8988T (cell line): ENCODE measurements around the gene PAWR.

Experiments
- DNase-seq: peaks from one replicate; pipeline ENCODE4 v3.0.0; 2011

The PAWR gene, protein sequence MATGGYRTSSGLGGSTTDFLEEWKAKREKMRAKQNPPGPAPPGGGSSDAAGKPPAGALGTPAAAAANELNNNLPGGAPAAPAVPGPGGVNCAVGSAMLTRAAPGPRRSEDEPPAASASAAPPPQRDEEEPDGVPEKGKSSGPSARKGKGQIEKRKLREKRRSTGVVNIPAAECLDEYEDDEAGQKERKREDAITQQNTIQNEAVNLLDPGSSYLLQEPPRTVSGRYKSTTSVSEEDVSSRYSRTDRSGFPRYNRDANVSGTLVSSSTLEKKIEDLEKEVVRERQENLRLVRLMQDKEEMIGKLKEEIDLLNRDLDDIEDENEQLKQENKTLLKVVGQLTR

DNA sequence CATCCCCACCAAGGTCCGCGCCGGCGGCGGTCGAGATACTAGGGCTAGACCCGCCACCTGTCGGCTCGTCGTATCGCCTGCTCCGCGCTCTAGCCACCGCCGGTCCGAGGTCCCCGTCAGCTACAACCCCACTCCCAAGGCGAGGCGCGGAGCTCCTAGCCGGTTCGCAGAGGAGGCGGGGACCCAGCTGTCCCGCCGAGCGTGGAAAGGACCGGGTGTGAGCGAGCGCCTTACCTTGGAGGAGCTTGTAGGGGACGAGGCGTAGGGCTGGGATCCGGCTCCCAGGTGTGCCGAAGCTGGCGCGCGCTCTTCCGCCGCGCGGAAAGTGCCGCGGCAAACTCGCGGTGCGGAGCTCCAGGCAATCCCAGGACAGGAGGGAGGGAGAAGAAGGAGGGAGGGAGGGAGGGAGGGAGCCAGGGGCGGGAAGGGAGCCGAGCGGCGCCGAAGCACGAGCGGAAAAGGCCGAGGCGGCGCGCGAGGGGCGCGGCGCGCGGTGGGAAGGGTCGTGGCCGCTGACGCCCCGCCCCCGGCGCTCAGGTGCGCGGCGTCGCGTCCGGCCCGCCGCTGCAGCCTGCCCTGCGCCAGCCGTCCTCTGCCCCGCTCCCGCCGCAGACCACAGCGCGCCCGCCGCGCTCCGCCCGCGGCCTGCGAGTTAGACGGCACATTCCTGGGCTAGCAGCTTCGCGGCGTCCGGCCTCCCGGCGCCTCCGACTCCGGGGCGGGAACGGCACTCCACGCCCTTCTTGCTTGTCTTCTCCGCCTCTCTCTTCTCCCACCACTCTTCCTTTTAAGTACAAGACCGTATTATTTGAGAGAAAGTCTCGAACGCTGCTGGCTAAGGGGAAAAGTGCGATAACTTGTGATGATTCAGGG lies at the start of gene PAWR:
TSS of gene PAWR (minus strand) at position 327 of the 873 bp plus-strand sequence. CDS start 720 bp downstream, outside the sequence.
- peak; percentile 75 for DNase-seq

DNA sequence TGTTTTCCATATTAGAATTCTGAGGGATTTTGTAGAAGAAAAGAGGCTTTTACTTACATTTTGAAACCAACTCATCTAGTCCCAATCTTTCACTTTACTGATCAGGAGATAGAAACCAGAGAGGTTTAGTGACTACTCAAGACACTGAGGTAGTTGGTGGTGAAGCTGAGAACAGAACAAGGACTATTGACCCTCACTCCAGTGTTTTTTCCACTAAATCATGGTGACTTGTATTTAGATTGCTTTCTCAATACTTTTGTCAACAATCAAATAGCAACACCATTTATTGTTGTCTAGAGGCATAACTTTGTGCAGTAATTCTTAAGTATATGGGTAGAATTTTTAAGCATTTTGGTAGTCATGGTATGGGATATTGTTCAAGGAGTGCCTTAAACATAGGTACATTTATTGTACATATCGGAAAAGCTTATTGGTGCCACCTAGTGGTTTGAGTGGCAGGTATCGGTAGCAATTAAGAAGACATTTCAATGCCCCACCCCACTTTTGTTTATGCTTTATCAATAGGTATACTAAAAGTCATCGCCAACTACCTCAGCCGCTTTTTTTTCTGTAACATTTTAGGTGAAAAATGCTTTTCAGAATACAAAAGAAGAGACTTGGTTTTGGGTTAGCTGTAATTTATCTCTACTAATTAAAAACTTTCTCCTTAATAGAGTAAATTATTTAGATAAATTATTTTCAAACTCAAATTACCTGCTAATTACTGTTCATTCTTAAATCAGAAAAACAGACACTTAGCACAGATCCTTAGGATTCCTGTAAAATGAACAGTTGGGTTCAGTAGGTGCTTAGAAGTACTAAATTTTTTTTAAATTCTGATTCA lies 47.3 kb upstream of the PAWR start:
- no peak for DNase-seq

DNA sequence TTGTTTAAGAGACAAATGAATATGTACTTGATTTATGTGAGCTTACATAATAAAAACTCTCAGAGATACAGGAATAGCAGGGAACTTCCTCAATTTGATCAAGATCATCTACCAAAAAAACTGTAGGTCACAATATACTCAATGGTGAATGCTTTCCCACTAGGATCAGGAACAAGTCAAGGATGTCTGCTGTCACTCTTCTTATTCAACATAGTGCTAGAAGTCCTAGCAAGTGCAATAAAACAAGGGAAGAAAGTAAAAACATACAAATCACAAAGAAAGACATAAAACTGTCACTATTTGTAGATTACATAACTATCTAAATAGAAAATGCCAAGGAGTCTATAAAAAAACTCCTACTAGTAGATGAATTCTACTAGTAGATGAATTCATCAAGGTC lies 41.9 kb upstream of the PAWR start:
- no peak for DNase-seq

DNA sequence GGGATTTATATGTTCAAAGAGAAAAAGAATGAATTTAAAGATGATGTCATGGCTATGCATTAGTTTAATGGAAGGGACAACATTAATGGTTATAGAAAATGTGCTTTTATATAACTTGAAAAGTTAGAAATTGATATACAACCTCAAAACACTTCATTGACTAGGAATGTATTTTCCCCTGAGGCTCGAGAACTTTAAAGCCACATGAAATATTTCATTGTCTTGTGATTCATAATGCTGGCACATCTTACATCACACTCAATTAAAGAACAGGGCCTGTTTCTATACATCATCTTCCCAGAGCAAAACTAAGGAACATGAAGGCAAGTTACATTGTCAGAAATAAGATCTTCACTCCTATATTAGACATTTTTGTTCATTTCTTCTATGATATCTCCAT lies 35.2 kb upstream of the PAWR start:
- DNase-seq, result no peak

DNA sequence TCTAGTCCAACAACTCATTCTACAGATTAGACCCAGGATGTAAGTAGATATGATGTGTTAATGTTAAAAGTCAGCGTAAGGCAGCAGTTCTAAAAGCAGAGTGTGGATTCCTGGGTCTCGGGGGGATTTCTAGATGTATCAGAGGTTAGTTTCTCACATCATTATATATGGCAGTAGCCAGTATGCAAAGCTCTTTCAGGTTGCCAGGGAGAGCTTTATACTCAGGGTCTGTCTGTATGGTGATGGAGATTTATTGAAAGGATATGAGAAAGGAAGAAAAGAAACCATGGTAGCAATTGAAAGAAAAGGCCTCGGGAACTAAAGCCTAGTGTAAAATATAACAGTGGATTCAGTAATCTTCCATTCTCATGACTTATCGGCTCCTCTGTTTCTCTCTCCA lies 26.2 kb upstream of the PAWR start:
- no peak for DNase-seq

DNA sequence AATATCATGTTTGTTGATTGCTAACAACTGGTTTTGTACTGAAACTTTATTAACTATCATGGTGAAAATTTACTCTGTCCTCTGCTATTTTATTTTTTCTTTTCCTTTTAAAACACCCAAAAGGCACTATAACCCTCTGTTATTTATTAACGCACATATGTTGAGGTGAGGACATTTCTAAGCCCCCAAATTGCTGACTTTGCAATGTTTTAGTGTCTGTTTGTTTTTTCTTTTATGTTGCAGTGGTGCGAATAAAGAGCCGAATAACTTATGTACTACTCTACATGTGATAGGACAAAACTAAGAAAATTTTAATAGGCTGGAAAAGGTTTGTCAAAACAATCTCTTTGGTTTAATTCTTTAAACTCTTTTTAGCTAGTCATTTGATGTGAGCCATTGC lies 24.5 kb upstream of the PAWR start:
- no peak for DNase-seq

DNA sequence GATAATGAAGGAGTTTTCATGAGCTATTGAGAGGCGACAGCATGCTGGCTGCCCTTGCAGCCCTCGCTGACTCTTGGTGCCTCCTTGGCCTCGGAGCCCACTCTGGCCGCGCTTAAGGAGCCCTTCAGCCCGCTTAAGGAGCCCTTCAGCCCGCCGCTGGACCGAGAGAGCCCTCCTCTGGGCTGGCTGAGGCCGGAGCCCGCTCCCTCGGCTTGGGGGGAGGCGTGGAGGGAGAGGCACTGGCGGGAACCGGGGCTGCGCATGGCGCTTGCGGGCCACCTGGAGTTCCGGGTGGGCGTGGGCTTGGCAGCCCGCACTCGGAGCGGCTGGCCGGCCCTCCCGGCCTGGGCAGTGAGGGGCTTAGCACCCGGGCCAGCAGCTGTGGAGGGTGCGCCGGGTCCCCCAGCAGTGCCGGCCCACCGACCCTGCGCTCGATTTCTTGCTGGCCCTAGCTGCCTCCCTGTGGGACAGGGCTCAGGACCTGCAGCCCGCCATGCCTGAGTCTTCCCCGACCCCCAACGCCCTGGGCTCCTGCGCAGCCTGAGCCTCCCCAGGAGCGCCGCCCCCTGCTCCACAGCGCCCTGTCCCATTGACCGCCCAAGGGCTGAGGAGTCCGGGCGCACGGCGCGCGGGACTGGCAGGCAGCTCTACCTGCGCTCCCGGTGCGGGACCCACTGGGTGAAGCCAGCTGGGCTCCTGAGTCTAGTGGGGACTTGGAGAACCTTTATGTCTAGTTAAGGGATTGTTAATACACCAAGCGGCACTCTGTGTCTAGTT lies 20.1 kb upstream of the PAWR start:
- DNase-seq, result no peak

DNA sequence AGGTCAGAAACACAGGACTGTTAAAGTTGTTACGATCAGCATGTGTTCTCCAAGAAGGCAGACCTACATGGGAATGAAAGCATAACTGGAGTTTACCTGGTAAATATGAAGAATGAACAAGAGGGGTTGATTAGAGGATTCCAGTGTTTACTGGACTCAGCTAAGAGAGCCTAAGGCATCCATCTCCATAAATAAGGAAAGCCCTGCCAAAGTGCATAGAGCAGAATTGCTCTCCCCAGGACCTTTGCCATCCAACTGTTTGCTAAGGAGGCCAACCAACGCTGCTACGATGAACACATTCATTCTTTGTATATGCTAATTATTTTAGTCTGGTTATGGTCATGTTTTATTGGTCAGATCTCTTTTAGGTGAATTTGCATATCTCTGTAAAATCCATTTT lies 17.1 kb upstream of the PAWR start:
- no peak for DNase-seq

DNA sequence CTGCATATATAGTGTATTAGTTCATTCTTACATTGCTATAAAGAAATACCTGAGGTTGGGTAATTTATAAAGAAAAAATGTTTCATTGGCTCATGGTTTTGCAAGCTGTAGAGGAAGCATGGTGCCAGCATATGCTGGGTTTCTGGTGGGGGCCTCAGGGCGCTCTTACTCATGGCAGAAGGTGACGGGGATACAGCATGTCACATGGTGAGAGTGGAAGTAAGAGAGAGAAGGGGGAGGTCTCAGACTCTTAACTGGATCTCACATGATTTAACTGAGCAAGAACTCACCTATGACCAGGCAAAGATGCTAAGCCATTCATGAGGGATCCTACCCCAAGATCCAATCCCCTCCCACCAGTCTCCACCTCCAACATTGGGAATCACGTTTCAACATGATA lies 15.9 kb upstream of the PAWR start:
- no peak for DNase-seq

DNA sequence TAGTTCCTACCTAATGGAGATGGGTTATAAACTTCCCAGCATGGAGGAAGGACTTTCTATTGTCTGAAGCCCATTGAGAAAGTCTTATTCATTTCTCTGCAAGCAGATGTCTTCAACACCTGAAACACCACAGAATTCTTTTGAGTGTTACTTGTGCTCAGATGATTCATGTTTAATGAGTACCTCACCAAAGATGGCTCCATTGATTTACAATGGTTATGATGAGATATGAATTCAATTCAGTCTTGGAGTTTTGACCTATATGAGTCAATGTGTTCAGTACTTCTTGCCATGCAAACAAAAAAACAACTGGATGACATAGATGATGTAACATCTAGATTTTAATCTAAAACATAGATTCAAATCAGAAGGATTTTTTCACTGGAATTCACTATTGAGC lies 15.4 kb upstream of the PAWR start:
- no peak for DNase-seq

DNA sequence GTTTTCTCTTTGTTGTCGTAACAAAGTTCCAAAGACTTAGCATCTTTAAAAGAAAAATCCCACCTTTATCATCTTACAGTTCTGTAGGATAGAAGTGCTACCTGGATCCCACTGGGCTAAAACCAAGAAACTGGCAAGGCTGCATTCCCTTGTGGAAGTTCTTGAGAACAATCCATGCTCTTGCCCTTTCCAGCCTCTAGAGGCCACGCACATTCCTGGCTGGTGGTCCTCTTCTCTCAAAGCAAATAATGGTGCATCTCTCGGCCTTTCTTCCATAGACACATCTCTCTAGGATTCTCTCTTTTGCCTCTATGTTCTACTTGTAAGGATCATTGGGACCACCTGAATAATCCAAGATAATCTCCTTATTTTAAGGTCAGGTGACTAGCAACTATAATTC lies 8.2 kb upstream of the PAWR start:
- no peak for DNase-seq

DNA sequence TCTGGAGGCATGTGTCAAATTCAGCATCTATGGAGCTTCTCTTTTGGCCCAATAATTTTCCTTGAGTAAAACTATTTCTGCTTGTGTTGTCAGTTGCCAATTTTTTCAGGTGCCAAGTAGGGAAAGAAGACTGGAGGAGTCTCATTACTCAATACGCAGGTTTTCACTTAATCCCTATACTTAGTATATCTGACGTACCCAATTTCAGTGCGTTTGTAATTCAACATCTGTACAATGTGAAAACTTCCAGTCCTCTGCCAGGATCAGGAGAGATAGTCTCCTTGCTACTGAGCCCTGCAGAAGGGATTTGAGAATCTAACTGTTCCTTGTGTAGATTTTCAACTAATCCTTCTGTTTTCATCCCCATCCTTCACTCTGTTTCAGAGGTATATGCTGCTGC lies 5.7 kb upstream of the PAWR start:
- DNase-seq, result no peak

DNA sequence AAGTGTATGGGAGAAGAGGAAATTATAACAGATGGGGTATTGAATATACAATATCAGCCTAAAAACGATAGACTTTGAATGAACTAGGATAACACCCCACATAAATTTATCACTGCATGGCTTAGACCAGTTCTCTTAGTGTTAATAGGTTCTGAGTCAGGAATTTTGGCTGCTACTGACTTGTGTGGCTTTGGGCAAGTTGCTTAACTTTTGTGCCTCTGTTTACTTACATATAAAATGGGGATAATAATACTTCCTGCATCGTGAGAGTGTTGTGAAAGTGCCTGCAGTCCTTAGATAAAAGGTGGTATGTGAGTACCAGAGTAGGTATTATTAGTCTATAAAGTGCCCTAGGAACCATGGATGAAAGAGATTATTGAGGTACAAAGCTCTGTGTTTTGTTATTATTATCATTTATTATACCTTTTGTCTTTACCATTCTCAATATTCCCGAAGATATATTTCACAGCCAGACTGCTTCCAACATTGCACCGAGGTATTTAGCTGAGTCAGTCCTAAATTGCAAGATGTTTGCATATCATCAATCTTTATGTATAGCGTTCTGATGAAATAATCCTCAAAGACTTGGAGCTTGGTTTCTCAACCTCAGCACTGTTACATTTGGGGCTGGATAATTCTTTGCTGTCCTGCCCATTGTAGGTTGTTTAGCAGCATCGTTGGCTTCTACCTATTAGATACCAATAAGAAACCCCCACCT lies 2.3 kb upstream of the PAWR start:
- DNase-seq, result no peak

DNA sequence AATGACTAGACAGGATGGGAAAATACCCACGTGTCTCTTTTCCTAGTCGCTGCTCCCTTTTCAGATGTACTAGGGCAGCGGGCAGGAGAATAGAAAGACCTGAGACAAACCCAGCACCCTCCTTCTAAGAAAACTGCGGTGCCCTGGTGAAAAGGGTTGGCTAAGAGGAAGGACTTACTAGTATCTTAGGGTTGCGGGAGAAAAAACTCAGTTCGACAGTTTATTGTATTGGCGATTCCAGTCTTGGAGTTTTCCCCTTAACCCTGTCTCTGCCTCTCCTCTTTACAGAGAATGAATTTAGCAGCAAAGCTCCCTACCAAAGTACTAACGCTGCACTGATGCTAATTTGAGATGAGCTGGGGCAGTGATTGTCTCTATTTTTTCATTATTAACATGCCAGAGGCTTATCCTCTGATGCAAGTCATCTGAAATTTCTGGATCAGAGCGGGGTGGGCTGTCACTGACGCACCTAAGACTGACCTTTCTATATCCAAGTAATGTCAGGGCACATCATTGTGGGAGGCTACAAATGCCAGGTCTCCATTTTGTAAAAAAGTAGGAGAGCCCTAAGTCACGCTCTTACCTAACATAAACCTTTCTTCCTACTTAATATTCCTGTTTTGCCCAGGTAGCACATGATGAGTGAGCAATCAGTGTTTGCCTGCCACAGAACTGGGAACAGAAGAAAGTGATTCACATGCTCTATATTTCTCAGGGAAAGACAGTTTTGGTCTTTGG lies 916 bp upstream of the PAWR start:
- no peak for DNase-seq

DNA sequence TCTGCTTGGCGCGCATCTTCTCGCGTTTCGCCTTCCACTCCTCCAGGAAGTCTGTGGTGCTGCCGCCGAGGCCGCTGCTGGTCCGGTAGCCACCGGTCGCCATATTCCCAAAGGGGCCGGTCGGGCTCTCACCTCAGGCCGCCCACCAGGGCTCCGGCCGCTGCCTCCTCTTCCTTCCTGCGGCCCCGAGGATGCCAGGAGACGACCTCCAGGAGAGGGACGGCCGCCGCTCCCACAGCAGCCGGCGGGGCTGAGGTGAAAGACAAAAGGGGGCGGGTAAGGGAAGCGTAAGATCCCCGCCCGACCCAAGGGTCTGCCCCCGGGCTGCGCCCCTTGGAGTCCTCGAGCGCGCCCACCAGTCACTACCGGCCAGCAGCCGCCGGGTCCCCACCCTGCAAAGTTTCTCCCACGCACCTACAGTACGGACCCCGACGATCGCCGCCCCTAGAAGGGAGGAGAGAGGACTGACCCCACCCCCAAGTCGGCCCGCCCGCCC lies 574 bp downstream of the PAWR start:
- peak; percentile 53 for DNase-seq

DNA sequence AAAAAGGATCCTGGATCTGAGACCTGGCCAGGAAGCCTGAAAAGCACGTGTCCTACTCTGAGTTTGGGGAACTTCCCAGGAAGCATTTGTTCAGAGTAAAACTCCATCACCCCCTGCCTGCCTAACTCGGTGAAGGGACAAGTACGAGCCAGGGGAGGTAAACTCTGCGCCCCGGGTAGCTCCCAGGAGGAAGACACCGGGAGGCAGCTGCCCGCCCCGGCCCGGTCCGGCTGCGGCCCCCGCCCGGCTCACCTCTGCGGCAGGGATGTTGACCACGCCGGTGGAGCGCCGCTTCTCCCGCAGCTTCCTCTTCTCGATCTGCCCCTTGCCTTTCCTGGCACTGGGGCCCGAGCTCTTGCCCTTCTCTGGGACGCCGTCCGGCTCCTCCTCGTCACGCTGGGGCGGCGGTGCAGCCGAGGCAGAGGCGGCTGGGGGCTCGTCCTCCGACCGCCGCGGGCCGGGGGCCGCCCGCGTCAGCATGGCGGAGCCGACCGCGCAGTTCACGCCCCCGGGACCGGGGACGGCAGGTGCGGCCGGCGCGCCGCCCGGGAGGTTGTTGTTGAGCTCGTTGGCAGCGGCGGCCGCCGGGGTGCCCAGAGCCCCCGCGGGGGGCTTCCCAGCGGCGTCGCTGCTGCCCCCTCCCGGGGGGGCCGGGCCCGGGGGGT lies 1.2 kb downstream of the PAWR start:
- DNase-seq, result peak; percentile 28

DNA sequence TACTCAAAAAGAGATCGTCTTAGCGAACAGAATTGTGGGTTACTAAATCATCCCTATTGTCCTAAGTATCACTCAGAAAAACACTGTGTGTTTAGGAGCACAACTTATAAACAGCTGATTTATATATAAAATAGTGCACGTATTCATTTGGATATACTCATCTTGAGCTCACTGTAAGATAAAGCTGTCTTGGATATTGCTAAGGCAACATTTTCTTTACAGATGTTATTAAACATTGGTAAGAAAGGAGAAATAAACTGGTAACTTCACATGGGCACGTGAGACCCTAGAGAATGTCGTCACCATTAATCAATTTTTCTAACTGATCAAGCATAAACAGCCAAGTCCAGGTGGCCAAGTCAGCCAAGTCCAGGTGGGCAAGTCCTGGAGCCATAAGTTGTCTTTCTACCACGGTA lies 1.7 kb downstream of the PAWR start:
- DNase-seq, result no peak

DNA sequence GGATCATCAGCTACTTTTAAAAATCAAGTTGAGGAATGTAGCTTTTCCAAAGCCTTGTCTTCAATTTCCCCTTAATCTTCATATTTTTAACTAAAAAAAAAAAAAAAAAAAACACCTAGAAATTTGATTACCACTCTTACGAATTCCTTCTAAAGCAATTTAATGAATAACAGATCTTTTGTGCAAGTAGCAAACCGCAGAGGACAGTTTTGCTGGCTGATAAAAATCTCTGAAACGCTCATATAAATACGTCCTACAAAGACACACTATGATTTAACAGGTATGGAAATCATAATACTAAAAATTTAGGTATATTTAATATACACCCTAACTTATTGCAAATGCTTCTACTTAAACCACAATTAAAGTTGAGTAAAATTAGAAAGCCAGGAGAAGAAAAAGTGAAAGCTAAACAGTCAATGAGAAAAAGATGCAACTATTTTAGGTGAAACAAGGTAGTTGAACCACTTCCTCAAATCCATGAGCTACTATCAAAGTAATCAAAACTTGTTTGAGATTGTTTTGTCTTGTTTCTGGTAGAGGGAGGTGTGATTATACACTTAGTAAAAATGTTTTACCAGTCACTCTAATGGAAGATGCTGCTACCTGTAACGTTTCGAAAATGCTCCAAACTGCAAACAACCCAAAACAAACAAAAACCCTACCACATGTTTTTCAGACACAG lies 2.2 kb downstream of the PAWR start:
- no peak for DNase-seq

DNA sequence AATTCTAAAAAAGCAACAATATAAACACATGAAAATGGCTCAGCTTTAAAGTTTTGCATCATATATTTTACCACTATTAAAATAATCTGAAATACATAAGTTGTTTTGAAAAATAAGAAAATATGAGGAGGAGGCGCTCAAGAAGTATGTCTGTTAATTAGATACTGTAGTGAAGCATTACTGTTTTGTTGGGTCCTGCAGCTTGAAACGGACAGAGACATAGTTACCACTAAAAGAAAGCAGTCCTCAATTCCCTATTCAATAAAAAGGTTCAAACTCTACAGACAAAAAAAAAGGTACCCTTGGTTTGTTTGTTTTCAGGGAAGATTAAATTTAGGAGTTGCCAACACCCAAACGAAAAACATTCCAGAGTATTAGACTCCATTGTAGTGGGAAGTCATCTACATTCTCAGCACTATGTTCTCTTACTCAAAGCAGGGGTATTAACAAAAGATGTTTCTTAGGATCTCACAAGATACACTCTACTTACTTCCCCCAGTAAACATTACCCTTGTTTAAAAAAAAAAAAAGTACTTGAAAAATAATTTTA lies 3.0 kb downstream of the PAWR start:
- no peak for DNase-seq
